Activated CD8-positive, alpha-beta T cell treated with anti-CD3 and anti-CD28 coated beads for 36 hours (primary cell): ENCODE data around the gene CDCA7L. TPM values are rescaled to one million over a fixed set of nuclear protein-coding genes. Genes with fewer than 3 reads are reported as not detected.
"Not testable (repeated sequence)": the region's sequence is repeated elsewhere in the genome, so short reads cannot be mapped to it uniquely, and the experiment has no call there.

ENCODE experiments used
- ATAC-seq: fragments of 200-7000 bp; cut with Tn5 transposase; one replicate; pipeline ENCODE4 v1.10.0; 2021; ENCODE audit warnings: mild to moderate bottlenecking, moderate library complexity
- CTCF ChIA-PET: fragments of 350-600 bp; sonication (Branson Sonifier 250); formaldehyde crosslinking; loops from one replicate; lab custom pipeline; 2021; ENCODE audit warnings: antibody characterized with exemption; lab: Charles Lee
- POLR2A ChIA-PET: fragments of 350-600 bp; sonication (Branson Sonifier 250); formaldehyde crosslinking; loops from one replicate; lab custom pipeline; 2021; ENCODE audit warnings: antibody characterized with exemption; lab: Charles Lee
- DNase-seq: peaks from one replicate; pipeline ENCODE4 v3.0.0-alpha.2; 2020
- H3K27ac Mint-ChIP-seq: one replicate; pipeline ENCODE4 v1.8.0; 2021; ENCODE audit warnings: mild to moderate bottlenecking, mixed read lengths
- H3K27me3 Mint-ChIP-seq: one replicate; pipeline ENCODE4 v1.8.0; 2021; ENCODE audit warnings: mixed read lengths
- H3K36me3 Mint-ChIP-seq: one replicate; pipeline ENCODE4 v1.8.0; 2021; ENCODE audit warnings: low read depth, mixed read lengths
- H3K4me1 Mint-ChIP-seq: one replicate; pipeline ENCODE4 v1.8.0; 2021; ENCODE audit warnings: low read depth, mixed read lengths
- H3K4me3 Mint-ChIP-seq: one replicate; pipeline ENCODE4 v1.8.0; 2021; ENCODE audit warnings: mild to moderate bottlenecking, moderate library complexity, mixed read lengths
- H3K9me3 Mint-ChIP-seq: one replicate; pipeline ENCODE4 v1.8.0; 2021; ENCODE audit warnings: mixed read lengths
- CTCF ChIP-seq: fragments of 200-600 bp; IDR thresholded peaks from one replicate; pipeline ENCODE4 v1.8.0; 2022; ENCODE audit warnings: antibody characterized with exemption, mild to moderate bottlenecking
- intact Hi-C: fragments of 100-400 bp; cut with micrococcal nuclease; formaldehyde crosslinking; loops from one replicate; pipeline ENCODE4 v1.10.0; 2022
- total RNA-seq, 2 experiments: library from RNA; stranded (reverse); gene quantifications; one replicate each; pipeline ENCODE4 v1.2.3, GENCODE V29; 2021

CDCA7L gene
- total RNA-seq, 2 experiments from 2014 or later, result 101 to 102 TPM

- TF ChIP-seq CTCF, result no peak
- no peaks in the 10 kb centered on the region for H3K36me3 Mint-ChIP-seq
- no peaks in the 10 kb centered on the region for H3K4me1 Mint-ChIP-seq
- no peaks in the 10 kb centered on the region for H3K27me3 Mint-ChIP-seq
- H3K9me3 Mint-ChIP-seq, result no peaks in the 10 kb centered on the region
- H3K27ac Mint-ChIP-seq, result no peak overlapping the region
- no peak overlapping the region for H3K4me3 Mint-ChIP-seq
- ChIA-PET CTCF (no interaction called here), POLR2A (no interaction called here)
- ATAC-seq (no peak), DNase-seq (no peak)
- intact Hi-C loops, result no loop called here
Measured at GRCh38 chr7:21887779-21888178, 57.9 kb downstream of the CDCA7L start.

DNA sequence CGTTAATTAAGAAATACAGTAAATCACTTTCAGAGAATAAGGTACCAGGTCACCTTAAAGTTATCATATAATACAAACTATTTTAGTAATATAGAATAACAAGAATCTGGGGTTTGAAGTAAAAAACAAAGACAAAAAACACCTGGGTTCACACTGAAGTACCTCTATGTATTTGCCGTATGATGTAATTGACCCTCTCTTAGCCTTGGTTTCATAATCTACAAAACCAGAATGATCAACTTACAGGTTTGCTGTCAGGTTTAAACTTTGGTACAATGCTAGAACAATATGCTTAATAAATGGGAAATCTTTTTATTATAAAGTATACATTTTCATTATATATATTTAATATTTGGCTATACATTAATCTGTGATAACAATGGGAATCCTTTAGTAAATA is 58.3 kb downstream of the CDCA7L start:
- ChIA-PET POLR2A (no interaction called here), CTCF (no interaction called here)
- no peaks in the 10 kb centered on the region for H3K4me1 Mint-ChIP-seq
- H3K4me3 Mint-ChIP-seq, result no peak overlapping the region
- no peaks in the 10 kb centered on the region for H3K9me3 Mint-ChIP-seq
- ATAC-seq (no peak), DNase-seq (no peak)
- H3K27ac Mint-ChIP-seq, result no peak overlapping the region
- H3K27me3 Mint-ChIP-seq, result no peaks in the 10 kb centered on the region
- H3K36me3 Mint-ChIP-seq, result no peaks in the 10 kb centered on the region
- intact Hi-C loops, result no loop called here
- TF ChIP-seq CTCF, result no peak

DNA sequence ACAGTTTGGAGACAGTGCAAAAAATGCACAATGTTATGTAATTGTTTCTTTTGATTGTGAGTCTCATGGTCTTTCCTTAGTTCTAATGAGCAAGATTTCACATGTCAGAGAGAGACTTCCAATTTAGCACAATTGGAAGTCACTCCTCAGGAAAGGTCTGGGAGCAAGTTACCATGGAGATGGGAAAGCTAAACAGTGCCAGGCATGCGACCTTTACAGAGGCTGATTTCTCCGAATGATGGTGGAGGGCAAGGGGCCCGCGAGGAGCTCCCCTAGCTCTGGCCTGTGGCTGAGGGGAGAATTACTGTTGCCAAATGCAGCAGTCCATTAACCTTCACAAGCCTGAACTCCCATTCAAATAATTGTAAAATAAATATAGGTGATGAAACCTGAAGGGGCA is 59.3 kb downstream of the CDCA7L start:
- CTCF ChIA-PET, result no interaction called here

GRCh38 chr7:21884496-21884895 is 61.2 kb downstream of the CDCA7L start:
- H3K4me1 Mint-ChIP-seq, result no peaks in the 10 kb centered on the region
- CTCF ChIA-PET, result no interaction called here
- no peak for ATAC-seq
- POLR2A ChIA-PET, result interaction anchor here (0.6 kb wide), 1 partner anchor 114 kb away, joined by 3 read pairs; no protein-coding TSS in a partner anchor
- no peak overlapping the region for H3K27ac Mint-ChIP-seq
- H3K9me3 Mint-ChIP-seq, result no peaks in the 10 kb centered on the region
- no peaks in the 10 kb centered on the region for H3K27me3 Mint-ChIP-seq
- H3K36me3 Mint-ChIP-seq, result no peaks in the 10 kb centered on the region
- TF ChIP-seq CTCF, result no peak
- DNase-seq, result no peak
- no peak overlapping the region for H3K4me3 Mint-ChIP-seq
- intact Hi-C loops, result no loop called here

More for the DNA sequence above, 59.3 kb downstream of the CDCA7L start:
- DNase-seq, result no peak
- no peak overlapping the region for H3K27ac Mint-ChIP-seq
- no peak for ATAC-seq
- H3K4me1 Mint-ChIP-seq, result no peaks in the 10 kb centered on the region
- POLR2A ChIA-PET, result no interaction called here
- intact Hi-C loops, result no loop called here
- H3K27me3 Mint-ChIP-seq, result no peaks in the 10 kb centered on the region
- H3K4me3 Mint-ChIP-seq, result no peak overlapping the region
- no peaks in the 10 kb centered on the region for H3K36me3 Mint-ChIP-seq
- H3K9me3 Mint-ChIP-seq, result no peaks in the 10 kb centered on the region
- TF ChIP-seq CTCF, result no peak

- ATAC-seq, DNase-seq, intact Hi-C loops, H3K4me1 Mint-ChIP-seq, CTCF ChIA-PET, H3K27me3 Mint-ChIP-seq, H3K4me3 Mint-ChIP-seq, H3K27ac Mint-ChIP-seq, H3K36me3 Mint-ChIP-seq, POLR2A ChIA-PET, H3K9me3 Mint-ChIP-seq: not testable (repeated sequence)
Measured at GRCh38 chr7:21883501-21883900, 62.2 kb downstream of the CDCA7L start.

DNA sequence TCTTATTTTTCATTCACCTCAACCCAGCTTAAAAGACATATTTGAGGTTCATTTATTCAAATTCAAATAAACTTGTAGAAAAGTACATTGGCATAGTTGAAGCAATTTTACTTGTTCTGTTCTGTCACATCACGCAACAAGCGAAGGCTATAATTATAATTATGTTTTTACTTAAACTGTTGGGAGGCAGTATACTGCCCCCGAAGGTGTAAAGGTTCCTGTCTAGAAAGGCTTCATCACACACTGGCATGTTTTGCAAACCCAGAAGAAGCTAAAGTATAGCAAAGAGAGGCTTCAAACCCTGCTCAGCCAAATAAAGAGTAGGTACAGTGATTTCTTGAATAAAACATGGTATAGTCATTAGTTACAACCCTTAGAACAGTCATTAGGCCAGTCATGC is 62.6 kb downstream of the CDCA7L start:
- H3K4me3 Mint-ChIP-seq, result no peak overlapping the region
- no peaks in the 10 kb centered on the region for H3K9me3 Mint-ChIP-seq
- H3K4me1 Mint-ChIP-seq, result no peaks in the 10 kb centered on the region
- ChIA-PET CTCF (no interaction called here), POLR2A (interaction anchor here (1.5 kb wide), 1 partner anchor 62 kb away, joined by 3 read pairs; no protein-coding TSS in a partner anchor)
- no peaks in the 10 kb centered on the region for H3K36me3 Mint-ChIP-seq
- no peak for TF ChIP-seq CTCF
- no peaks in the 10 kb centered on the region for H3K27me3 Mint-ChIP-seq
- ATAC-seq (no peak), DNase-seq (no peak)
- intact Hi-C loops, result no loop called here
- no peak overlapping the region for H3K27ac Mint-ChIP-seq
